Stimulated activated CD8-positive, alpha-beta memory T cell treated with anti-CD3 and anti-CD28 coated beads, Interleukin-7, amount 100 ng/mL, for 48 hours (primary cell): ENCODE data around the gene PKN1.

Source experiments
- DNase-seq, 2 donors: peaks; one replicate each; pipeline ENCODE4 v3.0.0-alpha.2; 2020; ENCODE audit warnings: low read depth in 1 of 2; ENCODE audit errors: extremely low read depth in 1 of 2

PKN1 gene

GRCh38 chr19:14507704-14508542, 74.8 kb downstream of the PKN1 start:
- no peak for DNase-seq

- no peak for DNase-seq
Observed at GRCh38 chr19:14510311-14511228, 77.5 kb downstream of the PKN1 start.

- DNase-seq: no peak
Observed at GRCh38 chr19:14511229-14511593, 78.1 kb downstream of the PKN1 start.

- no peak for DNase-seq
Observed at GRCh38 chr19:14512406-14512961, 79.4 kb downstream of the PKN1 start.

DNA sequence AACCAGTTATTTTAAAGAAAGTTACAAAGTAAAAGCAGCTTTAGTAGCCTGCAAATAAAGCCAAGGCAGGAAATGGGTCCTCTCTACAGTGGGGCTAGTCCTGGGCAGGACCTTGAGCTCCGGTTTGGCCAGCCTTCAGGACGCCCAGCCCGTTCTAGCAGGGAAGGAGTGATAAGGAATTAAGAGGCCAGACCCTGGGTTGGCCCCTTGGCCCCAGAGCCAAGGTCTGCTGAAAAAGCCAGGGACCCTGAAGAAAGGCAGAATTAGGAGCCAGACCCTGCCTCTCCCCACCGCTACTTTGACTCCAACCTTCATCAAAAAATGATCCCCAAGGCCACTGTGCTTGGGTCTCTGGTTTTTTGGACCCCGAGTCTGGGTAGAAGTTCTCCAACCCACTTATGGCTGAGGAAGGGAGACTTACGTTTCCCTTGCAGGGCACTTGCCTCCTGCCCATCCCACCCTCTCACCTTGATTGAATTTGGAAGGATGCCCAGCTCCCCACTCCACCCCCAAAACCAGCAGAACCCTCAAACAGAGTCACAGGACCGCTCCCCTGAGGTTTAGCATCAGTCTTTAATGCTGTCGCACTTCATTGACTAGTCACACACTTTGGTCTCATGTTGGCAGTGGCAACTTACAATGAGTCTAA, 81.2 kb downstream of the PKN1 start:
- DNase-seq: no peak

DNA sequence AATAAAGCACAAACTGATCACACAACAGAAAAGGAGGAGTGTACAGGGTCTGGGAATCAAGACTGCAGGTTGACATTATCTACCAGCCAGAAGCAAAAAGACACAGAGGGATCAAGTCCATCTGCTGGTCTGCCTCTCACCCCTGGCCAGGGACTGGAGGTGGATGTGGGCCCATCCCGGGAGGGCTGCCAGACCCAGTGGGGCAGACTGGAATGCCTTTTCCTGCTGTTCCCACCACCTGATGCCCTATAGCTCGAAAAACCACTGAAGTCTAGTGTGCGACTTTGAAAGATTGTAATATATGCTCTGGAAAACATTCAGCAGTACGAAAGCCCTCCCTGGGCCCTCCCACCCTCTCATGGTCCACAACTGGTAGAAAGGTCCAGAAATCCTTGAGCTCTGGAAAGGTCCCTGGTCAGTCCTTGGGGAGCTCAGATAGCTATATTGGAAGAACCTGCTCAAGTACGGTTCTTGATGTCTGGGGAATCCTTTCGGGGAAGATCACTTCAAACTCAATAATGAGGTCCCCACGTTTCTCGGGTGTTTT, 82.5 kb downstream of the PKN1 start:
- no peak for DNase-seq

DNA sequence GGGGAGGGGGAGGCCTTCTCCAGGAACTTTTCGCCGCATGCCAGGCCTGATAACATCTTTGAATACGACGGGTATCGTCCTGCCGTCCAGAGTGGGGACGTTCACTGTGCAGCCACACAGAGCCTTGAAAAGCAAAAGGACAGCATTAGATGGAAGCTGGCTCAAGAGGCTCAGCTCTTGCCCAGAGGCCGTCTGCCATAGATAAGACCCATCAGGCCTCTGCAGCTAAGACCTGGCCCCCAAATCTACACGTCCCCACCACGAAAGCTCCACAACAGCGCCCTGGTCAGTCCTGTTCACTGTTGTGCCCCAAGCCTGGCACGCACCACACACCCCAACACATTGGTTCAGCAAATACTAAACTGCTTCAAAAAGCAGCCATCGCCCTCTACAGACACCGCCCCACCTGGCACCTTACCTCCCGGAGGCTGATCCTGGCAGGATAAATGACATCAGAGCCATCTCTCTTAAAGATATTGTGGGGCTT, 83.0 kb downstream of the PKN1 start:
- no peak for DNase-seq

GRCh38 chr19:14516746-14517438, 83.8 kb downstream of the PKN1 start:
- DNase-seq: no peak

DNA sequence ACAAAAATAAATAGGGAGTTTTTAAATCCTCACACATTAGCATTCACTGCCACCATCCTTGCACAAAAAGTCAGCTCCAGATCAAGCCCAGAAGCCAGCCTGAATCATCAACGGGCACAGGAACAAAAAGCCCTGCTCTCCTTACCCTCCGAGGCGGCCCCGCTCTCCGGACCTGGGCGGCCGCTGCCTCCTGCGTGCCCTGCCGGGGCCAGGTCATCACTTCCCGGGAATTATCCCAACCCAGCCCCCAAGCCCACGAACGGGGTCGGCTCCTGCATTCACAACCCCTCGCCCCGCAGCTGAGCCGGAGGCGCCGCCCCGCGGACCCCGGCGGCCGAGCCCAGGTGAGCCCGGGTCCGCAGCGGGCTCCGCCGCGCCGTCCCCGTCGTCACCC, 84.3 kb downstream of the PKN1 start:
- DNase-seq: no peak

DNA sequence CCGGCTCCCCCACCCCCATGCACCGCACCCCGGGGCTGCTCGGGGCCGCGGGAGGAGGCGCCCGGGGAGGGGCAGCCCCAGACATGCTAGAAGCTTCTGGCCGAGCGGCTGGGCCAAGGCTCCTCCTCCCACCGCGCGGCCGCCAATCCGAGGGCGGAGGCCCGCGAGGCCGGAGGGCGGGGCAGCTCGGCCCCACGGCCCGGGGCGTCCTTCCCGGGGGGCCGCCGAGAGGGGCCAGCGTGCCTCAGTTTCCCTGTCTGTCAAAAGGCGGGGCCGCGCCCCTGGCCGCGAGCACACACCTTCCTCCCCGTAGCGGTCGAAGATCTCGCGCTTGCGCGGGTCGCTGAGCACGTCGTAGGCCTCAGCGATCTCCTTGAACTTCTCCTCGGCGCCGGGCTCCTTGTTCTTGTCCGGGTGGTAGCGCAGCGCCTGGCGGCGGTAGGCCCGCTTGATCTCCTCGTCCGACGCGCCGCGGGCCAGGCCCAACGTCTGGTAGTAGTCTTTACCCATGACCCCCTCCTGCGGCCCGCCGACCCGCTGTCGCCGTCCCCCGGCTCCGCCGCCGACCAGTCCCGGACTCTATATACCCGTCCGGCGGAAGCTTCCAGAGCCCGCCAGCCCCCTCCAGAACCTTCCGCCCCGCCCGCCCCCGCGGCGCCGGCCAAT, 84.9 kb downstream of the PKN1 start, which contains the start of gene DNAJB1:
DNAJB1 (minus strand) TSS at position 558 of the 666 bp plus-strand sequence; CDS start at position 510, 48 bp downstream.
- DNase-seq: peak in 1 of 2 donors; percentile 56

- DNase-seq: no peak
Observed at GRCh38 chr19:14519245-14519859, 86.2 kb downstream of the PKN1 start.

- DNase-seq: no peak
Observed at GRCh38 chr19:14519860-14520407, 86.8 kb downstream of the PKN1 start.

- DNase-seq: no peak
Observed at GRCh38 chr19:14520543-14520942, 87.4 kb downstream of the PKN1 start.
